GM18517 (cell line): ENCODE data around the gene AKT2.

Experiments used
- ATAC-seq: cut with Tn5 transposase; IDR thresholded peaks from one replicate; pipeline ENCODE4 v1.9.1; 2021; ENCODE audit warnings: mild to moderate bottlenecking, moderate library complexity; ENCODE audit not compliant: unreplicated experiment

AKT2 gene

GRCh38 chr19:40274585-40275544 is 10.3 kb downstream of the AKT2 start:
- ATAC-seq = no peak

GRCh38 chr19:40273469-40274360 is 11.4 kb downstream of the AKT2 start:
- ATAC-seq = no peak

- no peak for ATAC-seq
These were observed 12.9 kb downstream of the AKT2 start for GRCh38 chr19:40272261-40272660.

GRCh38 chr19:40271706-40272105 is 13.4 kb downstream of the AKT2 start:
- ATAC-seq = no peak

- ATAC-seq = no peak
These were observed 14.6 kb downstream of the AKT2 start for GRCh38 chr19:40270362-40271089.

- ATAC-seq = no peak
These were observed 15.8 kb downstream of the AKT2 start for GRCh38 chr19:40269216-40269940.

GRCh38 chr19:40267601-40267997 is 17.5 kb downstream of the AKT2 start:
- no peak for ATAC-seq

GRCh38 chr19:40266912-40267600 is 18.1 kb downstream of the AKT2 start:
- ATAC-seq = no peak

- ATAC-seq = no peak
These were observed 19.0 kb downstream of the AKT2 start for GRCh38 chr19:40266119-40266518.

GRCh38 chr19:40265763-40266099 is 19.4 kb downstream of the AKT2 start:
- ATAC-seq = no peak

- no peak for ATAC-seq
These were observed 19.9 kb downstream of the AKT2 start for GRCh38 chr19:40265055-40265762.

GRCh38 chr19:40264314-40265054 is 20.7 kb downstream of the AKT2 start:
- no peak for ATAC-seq

- ATAC-seq = no peak
These were observed 21.5 kb downstream of the AKT2 start for GRCh38 chr19:40263440-40264313.

GRCh38 chr19:40262422-40262821 is 22.7 kb downstream of the AKT2 start:
- ATAC-seq = no peak

- no peak for ATAC-seq
These were observed 23.5 kb downstream of the AKT2 start for GRCh38 chr19:40261631-40262030.

- no peak for ATAC-seq
These were observed 28.0 kb downstream of the AKT2 start for GRCh38 chr19:40257096-40257517.

- ATAC-seq = no peak
These were observed 28.6 kb downstream of the AKT2 start for GRCh38 chr19:40256512-40256911.
